Suprapubic skin (tissue), 3 donors: ENCODE data around the gene PMFBP1.

Experiments used
- CTCF ChIP-seq, 2 donors: fragments of 200-600 bp in 1 of 2; fragments of 450-650 bp in 1 of 2; sonication (generic) in 1 of 2; IDR thresholded peaks; one replicate each; pipeline ENCODE4 v1.5.1; 2016 to 2019; ENCODE audit warnings: antibody characterized with exemption in 2 of 2, mild to moderate bottlenecking in 1 of 2, moderate library complexity in 1 of 2
- POLR2A ChIP-seq, 2 donors: fragments of 450-650 bp; IDR thresholded peaks; one replicate each; pipeline ENCODE4 v1.6.1; 2017; ENCODE audit warnings: antibody characterized with exemption in 2 of 2, mild to moderate bottlenecking in 2 of 2, moderate library complexity in 2 of 2

GRCh38 chr16:72112906-72113615 lies 58.9 kb downstream of the PMFBP1 start:
- TF ChIP-seq POLR2A (IDR thresholded peaks at IDR 0.05) (no peak), CTCF (IDR thresholded peaks at IDR 0.05) (no peak)
